Measurements from ENCODE around the gene CXCL3. TPM values are rescaled to one million over a fixed set of nuclear protein-coding genes. Genes with fewer than 3 reads are reported as not detected.

The CXCL3 gene
- total RNA-seq, 2 donors from 2014 or later: 2.9 TPM

GRCh38 chr4:74014332-74014731, 24.2 kb downstream of the CXCL3 start:
- no peaks in the 10 kb centered on the region for H3K36me3 Mint-ChIP-seq (ENCODE audit: low read depth)
- Histone ChIP-seq H3K4me3 (ENCODE audit: low read length) (no peak overlapping the region), H3K27ac (ENCODE audit: low read depth, low read length) (no peak overlapping the region), H3K4me1 (ENCODE audit: control insufficient read depth, insufficient read depth, low read length) (no peaks in the 10 kb centered on the region), H3K9me3 (ENCODE audit: control insufficient read depth, low read length) (no peaks in the 10 kb centered on the region), H3K27me3 (ENCODE audit: control insufficient read depth, insufficient read depth, low read length, poor library complexity, severe bottlenecking) (no peaks in the 10 kb centered on the region), H3K36me3 (ENCODE audit: control insufficient read depth, insufficient read depth, low read length) (no peaks in the 10 kb centered on the region), H3K9ac (ENCODE audit: extremely low read depth, low read length, poor library complexity, severe bottlenecking) (no peak overlapping the region)
- H3K4me3 Mint-ChIP-seq: no peak overlapping the region
- TF ChIP-seq CTCF (conservative IDR thresholded peaks at IDR 0.05): no peak
- DNase-seq: no peak
- 40 to 56% methylated on average over 1 of the region's 1 CpG for WGBS, 2 experiments (ENCODE audit: insufficient coverage in 1 of 2, insufficient read length in 1 of 2)
- no peaks in the 10 kb centered on the region for H3K27me3 Mint-ChIP-seq (ENCODE audit: insufficient read depth)
- no peak overlapping the region for H3K27ac Mint-ChIP-seq
- H3K9me3 Mint-ChIP-seq: no peaks in the 10 kb centered on the region
- H3K4me1 Mint-ChIP-seq: peaks cover 5% of the 10 kb centered on the region

- Mint-ChIP-seq H3K4me1 (peaks cover 4% of the 10 kb centered on the region), H3K27me3 (ENCODE audit: insufficient read depth) (no peaks in the 10 kb centered on the region), H3K9me3 (no peaks in the 10 kb centered on the region), H3K36me3 (ENCODE audit: low read depth) (no peaks in the 10 kb centered on the region), H3K27ac (no peak overlapping the region), H3K4me3 (no peak overlapping the region)
- no peaks in the 10 kb centered on the region for H3K9me3 ChIP-seq (ENCODE audit: control insufficient read depth, low read length)
- H3K4me3 ChIP-seq (ENCODE audit: low read length): no peak overlapping the region
- H3K4me1 ChIP-seq (ENCODE audit: control insufficient read depth, insufficient read depth, low read length): no peaks in the 10 kb centered on the region
- no peak for TF ChIP-seq CTCF (conservative IDR thresholded peaks at IDR 0.05)
- H3K36me3 ChIP-seq (ENCODE audit: control insufficient read depth, insufficient read depth, low read length): no peaks in the 10 kb centered on the region
- no peak for DNase-seq
- H3K9ac ChIP-seq (ENCODE audit: extremely low read depth, low read length, poor library complexity, severe bottlenecking): no peak overlapping the region
- H3K27ac ChIP-seq (ENCODE audit: low read depth, low read length): no peak overlapping the region
- H3K27me3 ChIP-seq (ENCODE audit: control insufficient read depth, insufficient read depth, low read length, poor library complexity, severe bottlenecking): no peaks in the 10 kb centered on the region
- WGBS, 2 experiments (ENCODE audit: insufficient coverage in 1 of 2, insufficient read length in 1 of 2): 72 to 78% methylated on average over 2 of the region's 2 CpGs
Measured at GRCh38 chr4:74013264-74013663, 25.2 kb downstream of the CXCL3 start.

GRCh38 chr4:74012130-74012529, 26.4 kb downstream of the CXCL3 start:
- no peak overlapping the region for H3K9ac ChIP-seq (ENCODE audit: extremely low read depth, low read length, poor library complexity, severe bottlenecking)
- H3K4me1 ChIP-seq (ENCODE audit: control insufficient read depth, insufficient read depth, low read length): no peaks in the 10 kb centered on the region
- H3K36me3 ChIP-seq (ENCODE audit: control insufficient read depth, insufficient read depth, low read length): no peaks in the 10 kb centered on the region
- Mint-ChIP-seq H3K27ac (no peak overlapping the region), H3K27me3 (ENCODE audit: insufficient read depth) (no peaks in the 10 kb centered on the region), H3K4me3 (no peak overlapping the region), H3K4me1 (peaks cover 4% of the 10 kb centered on the region), H3K36me3 (ENCODE audit: low read depth) (no peaks in the 10 kb centered on the region), H3K9me3 (no peaks in the 10 kb centered on the region)
- 92 to 94% methylated on average over 2 to 4 of the region's 4 CpGs for WGBS, 2 experiments (ENCODE audit: insufficient coverage in 1 of 2, insufficient read length in 1 of 2)
- no peaks in the 10 kb centered on the region for H3K27me3 ChIP-seq (ENCODE audit: control insufficient read depth, insufficient read depth, low read length, poor library complexity, severe bottlenecking)
- no peak overlapping the region for H3K4me3 ChIP-seq (ENCODE audit: low read length)
- H3K9me3 ChIP-seq (ENCODE audit: control insufficient read depth, low read length): no peaks in the 10 kb centered on the region
- no peak for TF ChIP-seq CTCF (conservative IDR thresholded peaks at IDR 0.05)
- no peak overlapping the region for H3K27ac ChIP-seq (ENCODE audit: low read depth, low read length)
- no peak for DNase-seq
